ENCODE data around the gene PLD4. TPM values are rescaled to one million over a fixed set of nuclear protein-coding genes. Genes with fewer than 3 reads are reported as not detected.
A peak's percentile ranks its signal among the peaks of the same experiment; 100 is the strongest.

PLD4 gene
- total RNA-seq, 2 donors from 2014 or later = 1.2 TPM; not detected in 1

DNA sequence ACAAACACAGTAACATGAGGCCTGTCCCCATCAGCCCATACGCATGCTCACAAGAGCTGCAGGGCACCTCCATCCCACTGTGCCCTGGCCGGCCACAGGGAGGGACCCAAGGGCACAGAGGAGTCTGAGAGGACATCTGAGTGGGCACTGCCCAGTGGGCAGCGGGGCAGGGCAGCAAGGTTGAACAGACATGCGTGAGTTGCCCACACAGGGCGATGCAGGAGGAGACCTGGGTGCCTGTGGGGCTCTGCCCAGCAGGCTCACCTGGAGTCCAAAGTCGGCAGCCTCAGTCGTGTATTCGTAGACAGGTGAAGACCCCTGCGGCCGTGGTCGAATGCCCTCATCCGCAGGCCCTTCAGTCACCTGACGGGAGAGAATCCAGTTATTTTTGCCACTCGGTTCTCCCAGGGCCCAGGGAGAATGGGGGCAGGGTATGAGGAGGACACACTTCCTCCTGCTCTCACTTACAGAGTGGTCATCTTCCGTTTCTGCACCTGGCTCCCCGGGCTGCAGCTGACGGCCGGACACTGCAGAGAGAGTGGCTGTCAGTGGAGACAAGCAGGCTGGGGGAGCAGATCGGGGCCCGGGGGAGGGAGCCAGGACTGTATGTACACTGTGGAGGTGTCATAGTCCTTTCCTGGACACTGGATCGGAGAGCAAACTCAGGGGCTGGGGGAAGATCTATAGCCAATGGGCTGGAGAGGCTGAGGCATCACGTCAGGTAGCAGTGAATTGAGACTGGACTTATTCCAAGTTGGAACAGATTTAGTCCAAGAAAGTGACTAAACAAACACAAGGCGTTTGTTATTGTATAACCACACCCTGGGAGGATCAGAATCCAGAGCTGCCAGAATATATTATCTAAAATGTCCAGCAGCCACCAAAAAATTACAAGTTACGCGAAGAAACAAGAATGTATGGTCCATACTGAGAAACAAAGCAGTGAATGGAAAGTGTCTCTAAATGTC, 32.8 kb downstream of the PLD4 start:
- no peak for DNase-seq
- no peak overlapping the region for H3K9ac ChIP-seq (ENCODE audit: low read depth in 2 of 2, low read length in 2 of 2)
- no peak for TF ChIP-seq CTCF (IDR thresholded peaks at IDR 0.05)

GRCh38 chr14:104964546-104964945, 39.9 kb downstream of the PLD4 start:
- Histone ChIP-seq H3K9ac (ENCODE audit: low read depth in 2 of 2, low read length in 2 of 2) (no peak overlapping the region), H3K27me3 (peaks cover 15% of the 10 kb centered on the region), H3K36me3 (no peaks in the 10 kb centered on the region), H3K9me3 (no peaks in the 10 kb centered on the region), H3K4me1 (peaks cover 10% of the 10 kb centered on the region), H3K27ac (no peak overlapping the region), H3K4me3 (no peak overlapping the region)
- no peak for DNase-seq
- intact Hi-C loops (cut with DNase I) = no loop called here
- TF ChIP-seq CTCF (IDR thresholded peaks at IDR 0.05) = no peak

More for the DNA sequence above, 32.8 kb downstream of the PLD4 start:
- Histone ChIP-seq H3K9me3 (no peaks in the 10 kb centered on the region), H3K4me1 (no peaks in the 10 kb centered on the region), H3K27me3 (no peaks in the 10 kb centered on the region), H3K4me3 (no peak overlapping the region), H3K36me3 (no peaks in the 10 kb centered on the region), H3K27ac (no peak overlapping the region)
- intact Hi-C loops (cut with DNase I) = no loop called here

- Histone ChIP-seq H3K27ac (no peak overlapping the region), H3K36me3 (no peaks in the 10 kb centered on the region), H3K4me1 (peaks cover 10% of the 10 kb centered on the region), H3K9ac (ENCODE audit: low read depth in 2 of 2, low read length in 2 of 2) (peak overlapping the region in 1 of 2 donors; percentile 12), H3K4me3 (no peak overlapping the region), H3K9me3 (no peaks in the 10 kb centered on the region), H3K27me3 (peaks cover 15% of the 10 kb centered on the region)
- no peak for TF ChIP-seq CTCF (IDR thresholded peaks at IDR 0.05)
- DNase-seq = no peak
- intact Hi-C loops (cut with DNase I) = no loop called here
Measured at GRCh38 chr14:104965561-104966231, 41.0 kb downstream of the PLD4 start.

- Histone ChIP-seq H3K4me1 (peaks cover 10% of the 10 kb centered on the region), H3K9ac (ENCODE audit: low read depth in 2 of 2, low read length in 2 of 2) (no peak overlapping the region), H3K4me3 (no peak overlapping the region), H3K9me3 (no peaks in the 10 kb centered on the region), H3K27ac (no peak overlapping the region), H3K36me3 (no peaks in the 10 kb centered on the region), H3K27me3 (peaks cover 15% of the 10 kb centered on the region)
- no peak for TF ChIP-seq CTCF (IDR thresholded peaks at IDR 0.05)
- DNase-seq = no peak
- intact Hi-C loops (cut with DNase I) = no loop called here
Measured at GRCh38 chr14:104966261-104966865, 41.7 kb downstream of the PLD4 start.

DNA sequence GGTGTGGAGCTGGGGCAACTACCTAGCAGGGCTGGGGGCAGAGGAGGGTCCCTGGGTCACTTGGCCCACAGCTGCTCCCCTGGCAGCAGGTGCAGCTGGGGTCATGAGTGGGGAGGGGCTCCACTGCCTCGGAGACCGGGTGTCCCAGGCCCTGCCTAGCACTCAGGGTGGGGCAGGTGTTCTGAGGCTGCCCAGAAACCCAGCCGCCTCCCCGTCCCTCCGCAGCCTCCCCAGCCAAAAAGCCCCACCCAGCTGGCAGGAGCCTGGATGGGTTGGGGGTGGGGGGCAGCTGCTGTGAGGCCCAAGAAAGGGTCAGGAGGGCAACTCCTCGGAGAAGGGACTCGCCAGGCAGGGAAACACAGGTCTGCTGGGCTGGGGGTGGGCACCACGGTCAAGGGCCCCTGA, 42.3 kb downstream of the PLD4 start:
- no peaks in the 10 kb centered on the region for H3K36me3 ChIP-seq
- peaks cover 15% of the 10 kb centered on the region for H3K27me3 ChIP-seq
- no peak for TF ChIP-seq CTCF (IDR thresholded peaks at IDR 0.05)
- peaks cover 14% of the 10 kb centered on the region for H3K4me1 ChIP-seq
- no peaks in the 10 kb centered on the region for H3K9me3 ChIP-seq
- intact Hi-C loops (cut with DNase I) = no loop called here
- no peak overlapping the region for H3K9ac ChIP-seq (ENCODE audit: low read depth in 2 of 2, low read length in 2 of 2)
- H3K4me3 ChIP-seq = no peak overlapping the region
- no peak overlapping the region for H3K27ac ChIP-seq
- DNase-seq = no peak

All from colonic mucosa (tissue), 4 donors.